Measurements from ENCODE around the gene ACSF3.
"Not testable (repeated sequence)": the region's sequence is repeated elsewhere in the genome, so short reads cannot be mapped to it uniquely, and the experiment has no call there.

Gene ACSF3

DNA sequence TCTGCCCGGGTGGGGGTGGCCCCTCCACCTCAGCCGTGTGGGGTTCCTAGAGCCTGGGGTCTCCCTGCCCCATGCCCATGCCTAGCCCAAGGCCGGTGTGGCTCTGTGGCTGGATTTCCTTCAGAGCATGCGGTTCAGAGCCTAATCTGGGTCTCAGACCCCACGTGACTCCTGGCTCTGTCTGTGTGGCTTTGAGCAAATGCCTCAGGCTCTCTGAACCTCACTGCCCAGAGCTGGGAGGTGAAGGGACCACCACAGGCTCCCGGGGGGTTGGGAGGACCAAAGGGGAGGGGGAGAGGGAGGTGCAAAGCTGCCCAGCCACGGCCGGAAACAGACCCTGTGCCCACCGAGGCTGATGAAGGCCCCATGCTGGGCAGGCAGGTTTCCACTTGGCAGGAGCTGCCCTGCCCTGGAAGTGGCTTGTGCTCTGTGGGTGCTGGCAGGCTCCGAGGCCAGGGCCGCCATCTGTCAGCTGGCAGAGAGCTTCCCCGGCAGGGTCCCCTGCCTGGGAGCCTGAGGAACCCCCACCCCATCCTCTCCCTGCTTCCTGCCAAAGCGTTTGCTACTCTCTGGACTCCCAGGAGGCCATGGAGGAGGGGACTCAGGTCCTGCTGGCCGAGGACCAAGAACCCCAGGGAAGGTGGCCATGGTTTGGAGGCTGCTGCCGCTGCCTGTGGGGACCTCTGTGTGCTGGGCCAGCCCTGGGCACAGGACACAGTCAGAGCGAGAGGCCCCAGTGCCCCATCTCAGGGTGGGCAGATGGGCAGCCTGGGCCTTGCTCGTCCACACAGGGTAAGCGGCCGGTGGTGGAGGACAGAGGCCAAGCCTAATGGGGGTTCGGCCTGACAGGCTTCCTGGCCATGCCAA, 81.9 kb downstream of the ACSF3 start:
- no peak for ATAC-seq

DNA sequence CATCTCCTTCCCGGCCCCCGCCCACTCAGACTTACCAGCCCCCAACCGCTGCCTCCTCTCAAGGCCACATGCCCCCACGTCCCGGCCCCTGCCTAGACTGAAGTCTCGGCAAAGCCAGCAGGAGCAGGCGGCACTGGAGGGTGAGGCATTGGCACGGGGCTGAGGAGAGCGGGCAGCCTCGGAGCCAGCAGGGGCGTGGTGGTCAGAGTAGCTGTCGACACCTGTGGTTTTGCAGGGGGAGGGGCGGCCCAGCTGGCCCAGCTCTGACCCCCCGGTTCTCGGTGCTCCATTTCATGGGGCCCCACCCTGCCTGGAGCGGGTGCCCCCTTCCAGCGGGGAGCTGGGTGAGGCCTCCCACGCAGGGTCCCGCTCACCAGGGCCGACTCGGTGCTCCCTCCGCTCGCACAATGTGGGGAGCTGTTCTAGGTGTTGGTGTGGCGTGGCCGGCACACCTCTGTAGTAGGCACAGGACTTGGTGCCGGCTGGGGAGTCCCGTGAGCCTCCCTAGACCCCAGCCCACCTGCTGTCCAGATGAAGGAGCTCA, 82.6 kb downstream of the ACSF3 start:
- no peak for ATAC-seq

DNA sequence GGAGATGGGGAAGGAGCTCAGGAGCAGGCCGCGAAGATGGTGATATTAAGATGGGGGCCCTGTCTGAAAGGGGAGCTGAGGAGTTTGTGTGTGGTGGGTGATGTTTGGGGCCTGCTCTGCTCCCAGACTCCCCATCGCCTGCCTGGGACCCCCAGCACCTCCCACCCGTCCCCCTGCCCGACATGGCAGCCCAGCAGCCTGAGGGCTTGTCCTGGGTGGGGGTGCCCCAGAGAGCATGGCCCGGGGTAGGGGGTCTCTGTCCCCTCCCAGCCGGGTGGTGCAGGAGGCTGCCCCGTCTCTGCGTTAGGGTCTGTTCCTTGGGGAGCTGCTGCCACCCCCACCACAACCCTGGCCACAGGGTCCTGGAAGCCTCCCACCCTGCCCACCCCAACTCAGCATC, 83.1 kb downstream of the ACSF3 start:
- ATAC-seq, result no peak

DNA sequence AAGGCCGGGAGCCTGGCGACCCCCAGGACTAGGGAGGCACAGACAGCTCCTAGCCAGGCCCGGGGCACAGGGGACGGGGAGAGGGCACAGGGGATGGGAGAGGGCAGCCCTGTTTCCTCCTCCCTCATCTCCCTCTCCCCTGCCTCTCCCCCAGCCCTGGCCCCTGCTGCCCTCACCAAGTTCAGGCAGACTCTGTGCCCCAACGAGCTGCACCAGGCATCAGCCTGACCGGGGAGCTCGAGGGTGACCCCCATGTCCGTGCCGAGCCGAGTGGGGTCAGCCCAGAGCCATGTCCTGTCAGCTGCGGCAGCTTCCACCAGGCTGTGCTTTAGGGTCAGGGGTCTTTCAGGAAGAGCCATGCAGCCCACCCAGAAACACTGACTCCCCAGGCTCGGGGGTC, 83.8 kb downstream of the ACSF3 start:
- ATAC-seq, result no peak

DNA sequence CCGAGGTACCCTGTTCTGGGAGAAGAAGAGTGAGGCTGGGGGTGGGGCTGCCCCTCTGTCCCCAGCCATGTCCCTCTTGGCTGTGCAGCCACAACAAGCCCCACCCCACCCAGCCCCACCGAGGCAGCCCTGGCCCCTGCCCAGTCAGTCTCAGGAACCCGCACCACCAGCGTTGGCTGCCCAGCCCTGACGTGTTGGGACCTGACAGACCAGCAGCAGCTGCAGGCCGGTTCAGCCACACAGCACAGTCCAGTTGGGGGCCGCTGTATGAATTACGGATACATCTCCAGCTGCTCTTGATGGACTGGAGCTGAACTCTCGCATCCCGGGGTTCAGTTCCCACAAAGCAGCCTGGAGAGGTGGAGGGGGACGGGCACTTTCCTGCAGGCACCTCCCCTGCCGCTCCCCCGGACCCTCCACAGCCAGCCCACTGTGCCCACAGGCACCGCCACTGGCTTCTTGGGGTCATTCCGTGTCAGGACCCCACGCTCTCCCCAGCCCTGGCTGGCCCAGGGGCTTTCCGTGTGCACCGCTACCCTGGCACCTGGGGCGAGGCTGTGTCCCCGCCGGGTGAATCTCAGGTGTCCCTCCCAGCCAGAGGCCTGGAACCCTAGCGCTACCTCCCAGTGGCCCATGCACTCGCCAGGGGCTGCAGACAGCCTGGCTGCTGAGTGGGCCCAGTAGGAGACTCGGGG, 84.9 kb downstream of the ACSF3 start:
- ATAC-seq, result no peak

DNA sequence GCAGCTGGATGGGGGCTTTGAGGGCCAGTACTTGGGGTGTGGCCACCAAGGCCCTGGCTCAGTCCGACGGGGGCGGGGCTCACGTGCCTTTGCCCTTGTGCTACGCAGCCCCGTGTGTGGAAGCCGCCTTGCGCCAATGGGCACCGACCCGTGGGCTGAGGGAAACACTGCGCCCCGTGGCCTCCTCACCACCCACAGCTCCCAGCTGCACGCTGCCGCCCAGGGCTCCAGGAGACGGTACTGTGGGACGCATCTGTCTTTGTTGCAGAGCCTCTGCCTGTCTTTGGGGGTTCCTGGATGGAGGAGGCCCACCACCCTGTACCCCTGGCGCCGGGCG, 85.5 kb downstream of the ACSF3 start:
- ATAC-seq, result no peak

DNA sequence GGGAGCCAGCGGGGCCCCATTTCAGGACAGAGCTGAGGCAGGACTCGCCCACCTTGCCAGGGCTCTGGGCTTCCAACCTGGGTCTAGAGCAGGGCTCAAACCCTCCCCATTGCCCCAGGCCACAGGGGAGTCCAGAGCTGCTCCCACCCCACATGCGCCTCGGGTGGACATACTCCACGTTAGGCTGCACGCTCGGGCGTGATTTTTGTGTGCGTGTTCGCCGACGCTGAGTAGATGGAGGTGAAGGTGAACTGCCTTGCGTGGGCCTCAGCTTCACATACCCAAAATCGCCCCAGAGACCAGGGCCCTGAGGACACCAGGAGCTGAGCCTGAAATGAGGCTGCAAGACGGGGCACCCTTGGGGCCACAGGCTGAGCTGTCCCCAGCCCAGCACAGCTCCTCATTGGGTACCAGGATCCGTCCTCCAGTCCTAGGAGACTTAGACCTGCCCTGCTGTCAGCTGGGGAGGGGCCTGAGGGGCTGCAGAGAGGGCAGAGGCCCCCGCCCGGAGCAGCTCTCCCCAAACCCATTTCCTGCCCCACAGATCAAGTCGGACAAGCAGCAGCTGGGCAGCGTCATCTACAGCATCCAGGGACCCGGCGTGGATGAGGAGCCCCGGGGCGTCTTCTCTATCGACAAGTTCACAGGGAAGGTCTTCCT, 86.1 kb downstream of the ACSF3 start:
- ATAC-seq, result no peak

DNA sequence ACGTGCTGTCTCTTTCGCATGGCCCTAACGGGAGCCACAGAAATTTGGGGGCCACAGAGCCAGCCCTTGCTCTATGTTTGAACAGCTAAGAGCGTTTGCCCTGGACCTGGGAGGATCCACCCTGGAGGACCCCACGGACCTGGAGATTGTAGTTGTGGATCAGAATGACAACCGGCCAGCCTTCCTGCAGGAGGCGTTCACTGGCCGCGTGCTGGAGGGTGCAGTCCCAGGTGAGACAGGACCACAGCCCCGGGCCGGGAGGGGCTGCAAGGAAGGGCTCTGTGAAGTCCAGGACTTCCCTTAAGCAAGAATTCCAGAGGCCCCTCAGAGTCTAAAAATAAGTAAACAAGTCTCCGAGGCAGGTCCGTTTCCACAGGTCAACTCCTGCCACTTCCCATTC, 89.8 kb downstream of the ACSF3 start:
- no peak for ATAC-seq

DNA sequence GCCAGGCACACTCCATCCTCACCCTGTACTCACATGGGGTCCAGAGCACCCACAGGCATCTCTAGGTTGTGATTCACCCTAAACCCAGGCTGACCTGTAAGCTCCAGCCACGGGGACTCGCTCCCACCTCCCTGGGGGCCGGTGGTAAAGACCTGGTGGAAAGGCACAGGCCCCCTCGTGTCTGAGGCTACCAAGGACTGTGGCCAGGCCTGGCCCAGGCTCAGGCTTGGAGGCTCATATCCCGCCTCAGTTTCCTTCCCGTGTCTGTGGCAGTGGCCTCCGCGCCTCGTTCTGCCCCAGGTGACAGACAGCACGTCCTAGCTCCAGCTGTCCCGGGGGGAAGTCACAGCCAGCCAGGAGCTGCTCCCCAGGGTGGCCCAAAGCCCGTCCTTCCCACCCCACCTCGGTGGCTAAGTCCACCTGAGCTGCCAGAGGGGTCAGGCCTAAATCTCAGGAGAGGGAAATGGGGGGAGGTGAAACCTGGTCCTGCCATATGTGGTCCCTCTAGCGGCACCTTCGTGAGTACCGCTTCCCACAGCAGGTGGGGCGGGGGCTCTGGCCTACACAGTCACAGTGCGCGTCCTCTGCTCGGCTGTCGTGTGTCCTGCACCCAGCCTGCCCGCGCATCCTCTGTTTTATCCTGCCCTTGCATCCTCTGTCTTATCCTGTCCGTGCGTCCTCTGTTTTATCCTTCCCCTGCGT, 90.5 kb downstream of the ACSF3 start:
- ATAC-seq, result no peak

DNA sequence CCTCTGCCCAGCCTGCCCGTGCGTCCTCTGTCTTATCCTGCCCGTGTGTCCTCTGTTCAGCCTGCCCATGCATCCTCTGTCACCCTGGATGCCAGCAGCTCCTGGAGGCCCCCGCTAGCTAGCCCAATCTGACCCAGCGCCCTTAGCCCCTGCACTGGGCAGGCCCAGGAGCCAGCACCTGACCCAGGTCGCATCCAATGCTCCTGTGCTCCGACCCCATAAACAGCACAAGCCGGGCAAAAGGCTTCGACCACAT, 91.0 kb downstream of the ACSF3 start:
- no peak for ATAC-seq

DNA sequence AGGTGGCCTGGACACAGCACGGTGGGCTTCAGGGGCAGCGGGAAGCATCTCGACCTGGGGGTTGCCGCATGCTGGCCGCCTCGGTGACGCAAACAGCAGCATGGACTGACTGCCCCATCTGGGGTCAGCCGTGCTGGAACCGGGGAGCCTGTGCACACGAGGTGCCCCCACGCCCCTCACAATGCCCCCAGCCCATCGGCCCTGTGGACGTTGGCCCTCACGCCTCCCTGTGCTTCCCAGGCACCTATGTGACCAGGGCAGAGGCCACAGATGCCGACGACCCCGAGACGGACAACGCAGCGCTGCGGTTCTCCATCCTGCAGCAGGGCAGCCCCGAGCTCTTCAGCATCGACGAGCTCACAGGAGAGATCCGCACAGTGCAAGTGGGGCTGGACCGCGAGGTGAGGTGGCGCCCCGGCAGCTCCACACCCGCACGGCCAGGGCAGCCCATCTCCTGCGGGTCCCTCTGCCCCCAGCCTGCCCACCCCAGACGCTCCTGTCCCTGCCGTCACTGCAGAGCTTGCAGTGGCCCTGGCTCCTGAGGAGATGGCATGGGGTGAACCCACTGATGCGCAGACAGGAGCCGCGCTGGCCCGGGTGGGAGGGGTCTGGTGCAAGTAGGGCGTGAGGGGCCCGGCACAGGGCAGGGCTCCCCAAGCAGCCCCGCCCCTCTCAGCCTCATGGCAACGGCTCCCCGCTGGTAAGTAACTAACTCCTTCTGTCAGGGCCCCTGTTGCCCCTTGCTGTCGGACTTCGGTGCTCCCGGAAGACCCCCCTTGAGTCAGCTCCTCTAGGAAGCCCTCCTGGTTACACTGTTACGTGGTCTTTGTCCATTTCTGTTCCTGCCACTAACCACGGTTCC, 91.5 kb downstream of the ACSF3 start:
- ATAC-seq, result no peak

DNA sequence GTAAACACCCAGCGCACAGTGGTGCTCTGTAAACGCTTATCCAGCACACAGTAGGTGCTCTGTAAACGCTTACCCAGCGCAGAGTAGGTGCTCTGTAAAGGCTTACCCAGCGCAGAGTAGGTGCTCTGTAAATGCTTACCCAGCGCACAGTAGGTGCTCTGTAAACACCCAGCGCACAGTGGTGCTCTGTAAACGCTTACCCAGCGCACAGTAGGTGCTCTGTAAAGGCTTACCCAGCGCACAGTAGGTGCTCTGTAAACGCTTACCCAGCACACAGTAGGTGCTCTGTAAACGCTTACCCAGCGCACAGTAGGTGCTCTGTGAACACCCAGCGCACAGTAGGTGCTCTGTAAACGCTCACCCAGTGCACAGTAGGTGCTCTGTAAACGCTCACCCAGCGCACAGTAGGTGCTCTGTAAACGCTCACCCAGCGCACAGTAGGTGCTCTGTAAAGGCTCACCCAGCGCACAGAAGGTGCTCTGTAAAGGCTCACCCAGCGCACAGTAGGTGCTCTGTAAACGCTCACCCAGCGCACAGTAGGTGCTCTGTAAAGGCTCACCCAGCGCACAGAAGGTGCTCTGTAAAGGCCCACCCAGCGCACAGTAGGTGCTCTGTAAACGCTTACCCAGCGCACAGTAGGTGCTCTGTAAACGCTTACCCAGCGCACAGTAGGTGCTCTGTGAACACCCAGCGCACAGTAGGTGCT, 92.4 kb downstream of the ACSF3 start:
- not testable (repeated sequence) for ATAC-seq

DNA sequence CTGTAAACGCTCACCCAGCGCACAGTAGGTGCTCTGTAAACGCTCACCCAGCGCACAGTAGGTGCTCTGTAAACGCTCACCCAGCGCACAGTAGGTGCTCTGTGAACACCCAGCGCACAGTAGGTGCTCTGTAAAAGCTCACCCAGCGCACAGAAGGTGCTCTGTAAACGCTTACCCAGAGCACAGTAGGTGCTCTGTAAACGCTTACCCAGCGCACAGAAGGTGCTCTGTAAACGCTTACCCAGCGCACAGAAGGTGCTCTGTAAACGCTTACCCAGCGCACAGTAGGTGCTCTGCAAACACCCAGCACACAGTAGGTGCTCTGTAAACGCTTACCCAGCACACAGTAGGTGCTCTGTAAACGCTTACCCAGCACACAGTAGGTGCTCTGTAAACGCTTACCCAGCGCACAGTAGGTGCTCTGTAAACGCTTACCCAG, 93.0 kb downstream of the ACSF3 start:
- not testable (repeated sequence) for ATAC-seq

DNA sequence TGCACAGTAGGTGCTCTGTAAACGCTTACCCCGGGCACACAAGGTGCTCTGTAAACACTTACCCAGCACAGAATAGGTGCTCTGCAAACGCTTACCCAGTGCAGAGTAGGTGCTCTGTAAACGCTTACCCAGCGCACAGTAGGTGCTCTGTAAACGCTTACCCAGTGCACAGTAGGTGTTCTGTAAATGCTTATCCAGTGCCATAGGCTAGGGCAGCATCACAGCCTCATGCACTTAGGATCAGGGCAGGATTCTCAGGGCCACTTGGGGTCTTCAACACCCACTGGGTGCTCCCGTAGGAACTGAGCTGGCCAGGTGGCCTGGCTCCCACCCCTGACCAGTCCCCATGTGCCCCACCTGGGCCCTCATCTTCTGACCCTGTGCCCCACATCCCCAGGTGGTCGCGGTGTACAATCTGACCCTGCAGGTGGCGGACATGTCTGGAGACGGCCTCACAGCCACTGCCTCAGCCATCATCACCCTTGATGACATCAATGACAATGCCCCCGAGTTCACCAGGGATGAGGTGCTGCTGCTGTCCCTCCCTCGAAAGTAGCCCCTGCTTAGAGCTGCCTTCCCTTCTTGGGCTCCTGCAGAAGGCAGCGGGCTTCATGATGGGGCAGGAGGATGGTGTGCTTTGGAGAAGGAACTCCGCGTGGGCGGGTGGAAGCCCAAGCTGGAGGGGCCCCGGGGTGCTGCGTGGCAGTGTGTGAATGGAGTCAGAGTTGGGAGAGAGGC, 93.5 kb downstream of the ACSF3 start:
- peak; percentile 40 to 51 for ATAC-seq

DNA sequence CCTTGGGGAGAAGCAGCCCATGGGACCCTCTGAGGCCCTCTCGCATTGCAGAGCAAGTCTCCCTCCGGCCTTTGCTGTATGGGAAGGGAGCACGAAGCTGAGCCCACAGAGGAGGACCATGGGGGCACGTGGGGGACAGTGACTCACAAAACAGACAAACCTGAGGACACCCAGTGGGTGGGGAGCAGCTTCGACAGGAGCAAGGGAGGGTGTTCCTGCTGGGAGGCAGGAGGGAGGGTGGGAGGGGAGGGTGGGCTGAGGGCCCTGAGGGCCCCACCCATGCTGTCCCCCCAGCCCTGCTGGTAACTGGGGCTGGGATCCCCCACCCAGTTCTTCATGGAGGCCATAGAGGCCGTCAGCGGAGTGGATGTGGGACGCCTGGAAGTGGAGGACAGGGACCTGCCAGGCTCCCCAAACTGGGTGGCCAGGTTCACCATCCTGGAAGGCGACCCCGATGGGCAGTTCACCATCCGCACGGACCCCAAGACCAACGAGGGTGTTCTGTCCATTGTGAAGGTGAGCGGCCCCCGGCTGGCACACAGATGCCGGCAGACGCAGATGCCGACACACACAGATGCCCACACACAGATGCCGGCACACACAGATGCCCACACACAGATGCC, 94.2 kb downstream of the ACSF3 start:
- peak; percentile 14 to 24 for ATAC-seq

DNA sequence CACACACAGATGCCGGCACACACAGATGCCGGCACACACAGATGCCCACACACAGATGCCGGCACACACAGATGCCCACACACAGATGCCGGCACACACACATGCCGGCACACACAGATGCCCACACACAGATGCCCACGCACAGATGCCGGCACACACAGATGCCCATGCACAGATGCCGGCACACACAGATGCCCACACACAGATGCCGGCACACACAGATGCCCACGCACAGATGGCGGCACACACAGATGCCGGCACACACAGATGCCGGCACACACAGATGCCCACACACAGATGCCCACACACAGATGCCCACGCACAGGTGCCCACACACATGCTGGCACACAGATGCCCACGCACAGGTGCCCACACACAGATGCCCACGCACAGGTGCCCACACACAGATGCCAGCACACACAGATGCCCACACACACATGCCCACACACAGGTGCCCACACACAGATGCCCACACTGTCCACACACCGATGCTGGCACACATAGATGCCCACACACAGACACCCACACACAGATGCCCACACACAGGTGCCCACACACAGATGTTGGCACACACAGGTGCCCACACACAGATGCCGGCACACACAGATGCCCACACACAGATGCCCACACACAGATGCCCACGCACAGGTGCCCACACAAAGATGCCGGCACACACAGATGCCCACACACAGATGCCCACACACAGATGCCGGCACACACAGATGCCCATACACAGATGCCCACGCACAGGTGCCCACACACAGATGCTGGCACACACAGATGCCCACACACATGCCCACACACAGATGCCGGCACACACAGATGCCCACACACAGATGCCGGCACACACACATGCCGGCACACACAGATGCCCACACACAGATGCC, 95.1 kb downstream of the ACSF3 start:
- not testable (repeated sequence) for ATAC-seq

DNA sequence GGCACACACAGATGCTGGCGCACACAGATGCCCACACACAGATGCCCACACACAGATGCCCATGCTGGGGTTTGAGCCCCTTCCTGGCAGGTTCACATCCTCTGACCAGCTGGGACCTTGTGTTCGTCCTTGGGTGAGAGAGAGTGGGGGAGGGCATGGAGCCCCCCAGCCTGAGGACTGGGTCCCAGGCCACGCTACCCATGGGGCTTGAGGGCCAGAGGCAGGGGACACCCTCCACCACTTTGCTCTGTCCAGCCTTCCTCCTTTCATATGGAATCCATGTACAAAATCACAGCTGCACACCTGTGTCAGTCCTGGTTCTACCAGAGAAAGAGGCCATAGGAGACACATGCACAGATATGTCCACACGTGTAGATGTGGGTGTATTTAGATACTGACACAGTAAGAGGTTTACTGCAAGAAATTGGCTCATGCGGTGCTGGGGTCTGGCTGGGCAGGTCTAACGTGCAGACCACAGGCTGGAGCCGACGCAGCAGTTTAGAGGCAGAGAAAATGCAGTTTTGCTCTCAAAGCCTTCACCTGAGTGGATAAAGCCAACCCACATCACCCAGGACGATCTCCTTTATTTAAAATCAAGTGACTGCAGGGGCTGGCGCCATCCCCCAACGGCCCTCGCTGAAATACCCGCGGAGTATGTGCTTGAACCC, 95.8 kb downstream of the ACSF3 start:
- ATAC-seq, result no peak

DNA sequence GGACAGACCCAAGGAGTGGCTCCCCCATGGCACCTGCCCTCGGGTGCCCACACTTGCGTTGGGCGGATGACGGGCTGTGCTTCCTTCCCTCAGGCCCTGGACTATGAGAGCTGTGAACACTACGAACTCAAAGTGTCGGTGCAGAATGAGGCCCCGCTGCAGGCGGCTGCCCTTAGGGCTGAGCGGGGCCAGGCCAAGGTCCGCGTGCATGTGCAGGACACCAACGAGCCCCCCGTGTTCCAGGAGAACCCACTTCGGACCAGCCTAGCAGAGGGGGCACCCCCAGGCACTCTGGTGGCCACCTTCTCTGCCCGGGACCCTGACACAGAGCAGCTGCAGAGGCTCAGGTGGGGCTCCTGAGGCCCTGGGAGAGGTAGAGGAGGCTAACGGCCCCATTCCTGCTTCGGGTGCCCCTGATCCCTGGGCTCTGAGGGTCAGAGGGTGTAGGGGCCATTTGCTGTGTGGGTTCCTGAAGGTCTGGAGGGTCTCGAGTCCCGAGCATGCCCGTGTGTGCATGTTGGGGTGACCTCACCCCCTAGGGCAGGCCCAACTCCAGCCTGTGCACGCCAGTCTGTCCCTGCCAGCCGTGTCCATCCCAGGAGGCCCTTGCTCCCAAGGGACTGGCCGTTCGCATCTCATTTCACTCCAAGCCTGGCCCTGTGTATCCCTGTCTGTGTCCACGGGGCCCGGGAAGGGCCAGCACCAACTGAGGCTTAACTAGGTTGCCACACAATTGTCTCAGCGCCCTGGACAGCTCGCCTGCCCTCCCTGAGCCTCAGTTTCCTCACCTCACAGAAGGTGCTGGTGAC, 96.7 kb downstream of the ACSF3 start:
- no peak for ATAC-seq
